Prostate gland (tissue), 2 donors: ENCODE measurements around the gene PRELP.

Source experiments
- CTCF ChIP-seq, 4 experiments: fragments of 200-600 bp in 2 of 4; fragments of 450-650 bp in 2 of 4; sonication (generic) in 2 of 4; IDR thresholded peaks; 1 replicate in 3 of 4; 2 replicates in 1 of 4; pipeline ENCODE4 v1.5.1; 2016 to 2019; ENCODE audit warnings: antibody characterized with exemption in 4 of 4, mild to moderate bottlenecking in 2 of 4, moderate library complexity in 2 of 4
- POLR2A ChIP-seq: fragments of 450-650 bp; IDR thresholded peaks from one replicate; pipeline ENCODE4 v1.6.1; 2016; ENCODE audit warnings: antibody characterized with exemption, mild to moderate bottlenecking
- POLR2AphosphoS5 ChIP-seq: sonication (generic); formaldehyde crosslinking; IDR thresholded peaks from one replicate; pipeline ENCODE4 v1.6.1; 2017; ENCODE audit warnings: antibody characterized with exemption

DNA sequence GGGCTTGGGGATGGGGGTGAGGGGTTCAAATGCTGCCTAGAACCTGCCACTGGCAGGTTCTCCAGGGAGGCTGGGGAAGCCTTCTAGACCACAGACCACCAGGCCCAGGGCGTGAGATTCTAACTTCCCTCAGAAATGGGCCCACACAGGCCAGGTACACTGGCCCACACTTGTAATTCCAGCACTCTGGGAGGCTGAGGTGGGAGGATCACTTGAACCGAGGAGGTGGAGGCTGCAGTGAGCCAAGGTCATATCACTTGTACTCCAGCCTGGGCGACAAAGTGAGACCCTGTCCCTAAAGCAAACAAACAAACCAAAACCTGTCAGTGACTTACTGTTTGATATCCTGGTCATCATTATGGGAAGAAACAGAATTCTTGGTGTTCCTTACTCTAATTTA is 50.1 kb downstream of the PRELP start:
- no peak for TF ChIP-seq CTCF (IDR thresholded peaks at IDR 0.05)
- no peak for TF ChIP-seq POLR2A
- TF ChIP-seq POLR2AphosphoS5: no peak
